ENCODE measurements around the gene LDB3. TPM values are rescaled to one million over a fixed set of nuclear protein-coding genes. Genes with fewer than 3 reads are reported as not detected.

Gene LDB3
- total and polyA plus RNA-seq, 5 donors from 2014 or later, result not detected

Other genes starting within 250 kb of the LDB3 start
- gene WAPL, start 146.7 kb upstream of the LDB3 start, total RNA-seq, result 54.3 TPM
- gene WAPL, start 146.7 kb upstream of the LDB3 start, polyA plus RNA-seq, result 10 to 100 TPM; 33.3 to 40.9 (median 36.2) TPM
- not detected for gene OPN4, start 14.0 kb upstream of the LDB3 start, total RNA-seq
- not detected for gene OPN4, start 14.0 kb upstream of the LDB3 start, polyA plus RNA-seq
- gene BMPR1A, start 88.1 kb downstream of the LDB3 start, total RNA-seq, result 8.8 TPM
- gene BMPR1A, start 88.1 kb downstream of the LDB3 start, polyA plus RNA-seq, result 1 to 10 TPM; 2.2 to 5.0 (median 3.8) TPM